ENCODE data around the gene PARPBP. TPM values are rescaled to one million over a fixed set of nuclear protein-coding genes. Genes with fewer than 3 reads are reported as not detected.

PARPBP gene
- total and polyA plus RNA-seq, 4 donors: 7.1 to 14.1 (median 8.1) TPM

DNA sequence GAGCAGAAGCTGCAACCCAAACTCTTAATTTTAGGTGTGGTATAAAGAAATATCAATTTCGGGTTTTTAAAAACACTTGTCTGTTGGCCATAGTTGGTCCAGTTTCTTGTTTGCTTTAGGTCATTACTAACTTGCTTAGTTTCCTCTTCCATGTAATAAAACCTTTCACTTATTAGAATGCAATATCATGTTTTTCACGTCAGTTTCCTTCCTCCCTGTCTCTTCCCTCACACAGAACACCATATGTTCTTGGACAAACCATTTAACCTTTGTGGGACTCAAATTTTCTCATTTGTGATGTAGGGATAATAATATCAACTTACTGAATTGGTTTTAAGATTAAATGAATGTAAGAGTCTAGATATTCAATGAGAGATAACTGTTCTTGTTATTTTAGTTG is 54.8 kb downstream of the PARPBP start:
- no peak for DNase-seq (ENCODE audit: low read depth in 4 of 6, low spot score in 6 of 6)
- no peak overlapping the region for H3K4me3 ChIP-seq (ENCODE audit: low read depth, low read length)
- H3K9me3 ChIP-seq (ENCODE audit: control insufficient read depth, insufficient read depth, low read length): no peaks in the 10 kb centered on the region
- no CpG with 5 or more reads among the region's 2 CpGs for WGBS (ENCODE audit: insufficient coverage)
- H3K4me1 ChIP-seq (ENCODE audit: control insufficient read depth, insufficient read depth, low read length): no peaks in the 10 kb centered on the region
- no peak overlapping the region for H3K27ac ChIP-seq (ENCODE audit: low read depth, low read length)
- no peaks in the 10 kb centered on the region for H3K27me3 ChIP-seq (ENCODE audit: control insufficient read depth, insufficient read depth, low read length)
- no peaks in the 10 kb centered on the region for H3K36me3 ChIP-seq (ENCODE audit: control insufficient read depth, insufficient read depth, low read length)

DNA sequence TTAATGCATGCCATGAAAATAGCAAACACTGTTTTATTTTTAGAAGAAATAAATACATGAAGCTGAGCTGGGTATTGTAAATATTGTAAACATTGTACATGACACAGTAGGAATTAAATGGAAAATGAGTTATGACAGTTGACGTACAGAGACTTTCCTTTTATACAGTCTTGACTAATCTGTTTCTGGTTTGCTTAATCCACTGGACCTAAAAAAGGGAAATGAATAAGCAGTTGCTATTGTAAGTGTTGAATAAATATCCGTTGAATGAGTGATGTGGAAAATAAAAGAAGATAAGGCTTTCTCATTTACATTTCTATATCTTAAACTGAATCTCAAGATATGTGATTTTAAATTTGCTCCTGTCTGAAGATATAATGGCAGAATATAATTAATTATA is 62.7 kb downstream of the PARPBP start:
- no peaks in the 10 kb centered on the region for H3K27me3 ChIP-seq (ENCODE audit: control insufficient read depth, insufficient read depth, low read length)
- H3K4me3 ChIP-seq (ENCODE audit: low read depth, low read length): no peak overlapping the region
- no peaks in the 10 kb centered on the region for H3K9me3 ChIP-seq (ENCODE audit: control insufficient read depth, insufficient read depth, low read length)
- DNase-seq (ENCODE audit: low read depth in 4 of 6, low spot score in 6 of 6): peak in 1 of 6 donors; percentile 16
- H3K4me1 ChIP-seq (ENCODE audit: control insufficient read depth, insufficient read depth, low read length): no peaks in the 10 kb centered on the region
- H3K36me3 ChIP-seq (ENCODE audit: control insufficient read depth, insufficient read depth, low read length): no peaks in the 10 kb centered on the region
- no CpG with 5 or more reads among the region's 2 CpGs for WGBS (ENCODE audit: insufficient coverage)
- H3K27ac ChIP-seq (ENCODE audit: low read depth, low read length): no peak overlapping the region

DNA sequence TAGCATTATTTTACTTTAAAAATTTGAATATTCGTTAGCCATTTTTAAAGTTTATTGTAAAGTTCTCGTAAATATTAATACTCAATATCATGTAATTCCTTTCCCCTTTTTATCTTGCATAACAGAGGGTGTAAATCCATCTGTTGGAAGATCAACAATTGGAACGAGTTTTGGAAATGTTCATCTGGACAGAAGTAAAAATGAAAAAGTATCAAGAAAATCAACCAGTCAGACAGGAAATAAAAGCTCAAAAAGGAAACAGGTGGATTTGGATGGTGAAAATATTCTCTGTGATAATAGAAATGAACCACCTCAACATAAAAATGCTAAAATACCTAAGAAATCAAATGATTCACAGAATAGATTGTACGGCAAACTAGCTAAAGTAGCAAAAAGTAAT is 75.8 kb downstream of the PARPBP start:
- H3K4me3 ChIP-seq (ENCODE audit: low read depth, low read length): no peak overlapping the region
- WGBS (ENCODE audit: insufficient coverage): no CpG with 5 or more reads among the region's 4 CpGs
- H3K36me3 ChIP-seq (ENCODE audit: control insufficient read depth, insufficient read depth, low read length): no peaks in the 10 kb centered on the region
- H3K9me3 ChIP-seq (ENCODE audit: control insufficient read depth, insufficient read depth, low read length): no peaks in the 10 kb centered on the region
- no peaks in the 10 kb centered on the region for H3K27me3 ChIP-seq (ENCODE audit: control insufficient read depth, insufficient read depth, low read length)
- no peak for DNase-seq (ENCODE audit: low read depth in 4 of 6, low spot score in 6 of 6)
- H3K27ac ChIP-seq (ENCODE audit: low read depth, low read length): no peak overlapping the region
- no peaks in the 10 kb centered on the region for H3K4me1 ChIP-seq (ENCODE audit: control insufficient read depth, insufficient read depth, low read length)

DNA sequence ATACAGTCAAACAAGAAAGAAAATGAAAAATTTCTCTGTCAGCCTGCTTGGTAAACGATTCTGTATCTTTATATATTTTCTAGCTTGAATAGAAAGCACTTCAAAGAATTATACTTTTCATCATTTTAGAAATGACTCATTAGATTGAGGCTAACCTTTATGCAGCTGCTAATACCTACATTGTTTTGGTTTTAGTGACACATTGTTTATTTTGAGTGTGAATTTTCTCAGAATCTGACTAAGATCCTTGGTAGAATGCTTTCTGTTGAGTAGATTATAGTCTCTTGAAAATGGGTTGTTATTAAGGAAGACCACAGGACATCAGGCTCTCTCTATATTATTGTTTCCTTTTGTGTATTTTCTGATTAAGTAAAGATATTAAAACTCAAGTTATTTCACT is 77.8 kb downstream of the PARPBP start, which contains the start of gene PMCH:
TSS of gene PMCH (minus strand) at position 45 of the 400 bp plus-strand sequence. CDS start 63 bp downstream, outside the sequence.
- Histone ChIP-seq H3K4me3 (ENCODE audit: low read depth, low read length) (no peak within 1 kb of the TSS), H3K4me1 (ENCODE audit: control insufficient read depth, insufficient read depth, low read length) (no peaks in the 10 kb centered on the region), H3K27me3 (ENCODE audit: control insufficient read depth, insufficient read depth, low read length) (no peaks in the 10 kb centered on the region), H3K36me3 (ENCODE audit: control insufficient read depth, insufficient read depth, low read length) (no peaks in the 10 kb centered on the region), H3K9me3 (ENCODE audit: control insufficient read depth, insufficient read depth, low read length) (no peaks in the 10 kb centered on the region), H3K27ac (ENCODE audit: low read depth, low read length) (no peak within 1 kb of the TSS)
- DNase-seq (ENCODE audit: low read depth in 4 of 6, low spot score in 6 of 6): no peak
- WGBS (ENCODE audit: insufficient coverage): no CpG with 5 or more reads among the region's 1 CpG

- H3K4me3 ChIP-seq (ENCODE audit: low read depth, low read length): no peak overlapping the region
- H3K9me3 ChIP-seq (ENCODE audit: control insufficient read depth, insufficient read depth, low read length): no peaks in the 10 kb centered on the region
- no CpG with 5 or more reads among the region's 3 CpGs for WGBS (ENCODE audit: insufficient coverage)
Observed at GRCh38 chr12:102201436-102202061, 81.6 kb downstream of the PARPBP start.

DNA sequence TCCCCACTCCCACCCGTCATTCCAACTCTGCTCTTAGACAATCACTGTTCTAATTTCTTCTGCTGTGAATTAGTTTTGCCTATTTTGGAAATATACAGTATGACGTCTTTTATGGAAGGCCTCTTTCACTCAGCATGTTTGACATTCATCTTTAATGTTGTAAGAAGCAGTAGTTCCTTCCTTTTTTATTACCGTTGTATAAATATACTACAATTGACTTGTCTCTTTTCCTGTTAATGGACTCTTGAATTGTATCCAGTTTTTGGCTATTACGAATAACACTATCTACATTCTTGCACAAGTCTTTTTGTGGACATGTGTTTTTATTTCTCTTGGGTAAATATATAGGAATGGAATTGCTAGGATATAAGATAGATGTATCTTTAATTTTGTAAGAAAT is 82.6 kb downstream of the PARPBP start:
- WGBS (ENCODE audit: insufficient coverage): no CpG with 5 or more reads among the region's 4 CpGs
- Histone ChIP-seq H3K4me1 (ENCODE audit: control insufficient read depth, insufficient read depth, low read length) (no peaks in the 10 kb centered on the region), H3K4me3 (ENCODE audit: low read depth, low read length) (no peak overlapping the region), H3K27ac (ENCODE audit: low read depth, low read length) (no peak overlapping the region), H3K36me3 (ENCODE audit: control insufficient read depth, insufficient read depth, low read length) (no peaks in the 10 kb centered on the region), H3K9me3 (ENCODE audit: control insufficient read depth, insufficient read depth, low read length) (no peaks in the 10 kb centered on the region), H3K27me3 (ENCODE audit: control insufficient read depth, insufficient read depth, low read length) (no peaks in the 10 kb centered on the region)
- DNase-seq (ENCODE audit: low read depth in 4 of 6, low spot score in 6 of 6): no peak

More at GRCh38 chr12:102201436-102202061, 81.6 kb downstream of the PARPBP start:
- H3K4me1 ChIP-seq (ENCODE audit: control insufficient read depth, insufficient read depth, low read length): no peaks in the 10 kb centered on the region
- no peak overlapping the region for H3K27ac ChIP-seq (ENCODE audit: low read depth, low read length)
- H3K27me3 ChIP-seq (ENCODE audit: control insufficient read depth, insufficient read depth, low read length): no peaks in the 10 kb centered on the region
- no peak for DNase-seq (ENCODE audit: low read depth in 4 of 6, low spot score in 6 of 6)
- no peaks in the 10 kb centered on the region for H3K36me3 ChIP-seq (ENCODE audit: control insufficient read depth, insufficient read depth, low read length)

DNA sequence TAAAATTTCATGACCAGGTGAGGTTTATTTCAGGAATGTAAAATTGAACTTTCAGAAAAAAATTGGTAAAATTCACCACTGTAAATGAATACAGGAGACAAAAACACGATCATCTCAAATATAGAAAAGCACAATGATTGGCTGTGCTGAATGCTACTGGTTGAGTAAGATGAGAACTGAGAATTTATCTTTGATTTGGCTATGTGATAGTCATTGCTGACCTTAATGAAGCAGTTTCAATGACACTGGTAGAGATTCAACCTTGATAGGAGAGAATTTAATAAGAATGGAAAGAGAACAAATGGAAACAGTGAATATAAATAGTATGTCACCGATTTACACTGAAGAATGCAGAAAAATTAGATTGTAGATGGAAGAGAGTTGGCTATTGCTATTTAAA is 84.0 kb downstream of the PARPBP start:
- WGBS (ENCODE audit: insufficient coverage): 100% methylated on average over 1 of the region's 2 CpGs
- peaks cover 2% of the 10 kb centered on the region for H3K9me3 ChIP-seq (ENCODE audit: control insufficient read depth, insufficient read depth, low read length)
- DNase-seq (ENCODE audit: low read depth in 4 of 6, low spot score in 6 of 6): no peak
- H3K4me3 ChIP-seq (ENCODE audit: low read depth, low read length): no peak overlapping the region
- H3K36me3 ChIP-seq (ENCODE audit: control insufficient read depth, insufficient read depth, low read length): no peaks in the 10 kb centered on the region
- H3K27ac ChIP-seq (ENCODE audit: low read depth, low read length): no peak overlapping the region
- no peaks in the 10 kb centered on the region for H3K4me1 ChIP-seq (ENCODE audit: control insufficient read depth, insufficient read depth, low read length)
- no peaks in the 10 kb centered on the region for H3K27me3 ChIP-seq (ENCODE audit: control insufficient read depth, insufficient read depth, low read length)

GRCh38 chr12:102215992-102216691 is 96.2 kb downstream of the PARPBP start:
- no CpG with 5 or more reads among the region's 5 CpGs for WGBS (ENCODE audit: insufficient coverage)
- DNase-seq (ENCODE audit: low read depth in 4 of 6, low spot score in 6 of 6): no peak
- H3K27ac ChIP-seq (ENCODE audit: low read depth, low read length): no peak overlapping the region

DNA sequence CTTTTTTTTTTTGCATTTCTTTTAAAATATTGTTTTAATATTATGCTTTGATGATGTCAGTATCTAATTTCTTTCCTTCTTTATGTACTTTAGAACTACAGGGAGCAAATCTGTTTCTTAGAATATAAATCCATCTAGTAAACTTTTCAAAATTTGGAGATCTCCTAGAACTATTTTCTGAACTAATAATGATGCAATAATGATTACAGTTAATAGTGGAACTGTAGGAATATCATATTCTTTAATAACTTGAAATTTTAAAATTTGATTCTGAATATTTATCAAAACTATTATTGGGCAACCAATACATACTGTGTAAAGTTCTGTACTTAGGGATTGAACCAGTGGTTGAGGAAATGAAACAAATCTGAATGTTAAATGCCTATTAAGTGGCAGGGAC is 100.8 kb downstream of the PARPBP start:
- Histone ChIP-seq H3K27ac (ENCODE audit: low read depth, low read length) (no peak overlapping the region), H3K4me1 (ENCODE audit: control insufficient read depth, insufficient read depth, low read length) (no peaks in the 10 kb centered on the region), H3K27me3 (ENCODE audit: control insufficient read depth, insufficient read depth, low read length) (no peaks in the 10 kb centered on the region), H3K4me3 (ENCODE audit: low read depth, low read length) (no peak overlapping the region), H3K9me3 (ENCODE audit: control insufficient read depth, insufficient read depth, low read length) (no peaks in the 10 kb centered on the region), H3K36me3 (ENCODE audit: control insufficient read depth, insufficient read depth, low read length) (no peaks in the 10 kb centered on the region)
- no peak for DNase-seq (ENCODE audit: low read depth in 4 of 6, low spot score in 6 of 6)

More at GRCh38 chr12:102215992-102216691, 96.2 kb downstream of the PARPBP start:
- H3K27me3 ChIP-seq (ENCODE audit: control insufficient read depth, insufficient read depth, low read length): no peaks in the 10 kb centered on the region
- no peak overlapping the region for H3K4me3 ChIP-seq (ENCODE audit: low read depth, low read length)
- H3K9me3 ChIP-seq (ENCODE audit: control insufficient read depth, insufficient read depth, low read length): no peaks in the 10 kb centered on the region
- H3K36me3 ChIP-seq (ENCODE audit: control insufficient read depth, insufficient read depth, low read length): no peaks in the 10 kb centered on the region
- H3K4me1 ChIP-seq (ENCODE audit: control insufficient read depth, insufficient read depth, low read length): no peaks in the 10 kb centered on the region

GRCh38 chr12:102227954-102228353 is 108.0 kb downstream of the PARPBP start:
- DNase-seq (ENCODE audit: low read depth in 4 of 6, low spot score in 6 of 6): no peak
- Histone ChIP-seq H3K36me3 (ENCODE audit: control insufficient read depth, insufficient read depth, low read length) (no peaks in the 10 kb centered on the region), H3K9me3 (ENCODE audit: control insufficient read depth, insufficient read depth, low read length) (no peaks in the 10 kb centered on the region), H3K4me1 (ENCODE audit: control insufficient read depth, insufficient read depth, low read length) (no peaks in the 10 kb centered on the region), H3K27ac (ENCODE audit: low read depth, low read length) (no peak overlapping the region), H3K27me3 (ENCODE audit: control insufficient read depth, insufficient read depth, low read length) (no peaks in the 10 kb centered on the region), H3K4me3 (ENCODE audit: low read depth, low read length) (no peak overlapping the region)
- WGBS (ENCODE audit: insufficient coverage): no CpG with 5 or more reads among the region's 5 CpGs

All from spinal cord (tissue), 10 donors.